AG20443 (cell line): ENCODE data around the gene SHISA7.

Source experiments
- DNase-seq: peaks from one replicate; pipeline ENCODE4 v3.0.0; 2012; ENCODE audit warnings: low spot score, mixed read lengths

The SHISA7 gene

DNA sequence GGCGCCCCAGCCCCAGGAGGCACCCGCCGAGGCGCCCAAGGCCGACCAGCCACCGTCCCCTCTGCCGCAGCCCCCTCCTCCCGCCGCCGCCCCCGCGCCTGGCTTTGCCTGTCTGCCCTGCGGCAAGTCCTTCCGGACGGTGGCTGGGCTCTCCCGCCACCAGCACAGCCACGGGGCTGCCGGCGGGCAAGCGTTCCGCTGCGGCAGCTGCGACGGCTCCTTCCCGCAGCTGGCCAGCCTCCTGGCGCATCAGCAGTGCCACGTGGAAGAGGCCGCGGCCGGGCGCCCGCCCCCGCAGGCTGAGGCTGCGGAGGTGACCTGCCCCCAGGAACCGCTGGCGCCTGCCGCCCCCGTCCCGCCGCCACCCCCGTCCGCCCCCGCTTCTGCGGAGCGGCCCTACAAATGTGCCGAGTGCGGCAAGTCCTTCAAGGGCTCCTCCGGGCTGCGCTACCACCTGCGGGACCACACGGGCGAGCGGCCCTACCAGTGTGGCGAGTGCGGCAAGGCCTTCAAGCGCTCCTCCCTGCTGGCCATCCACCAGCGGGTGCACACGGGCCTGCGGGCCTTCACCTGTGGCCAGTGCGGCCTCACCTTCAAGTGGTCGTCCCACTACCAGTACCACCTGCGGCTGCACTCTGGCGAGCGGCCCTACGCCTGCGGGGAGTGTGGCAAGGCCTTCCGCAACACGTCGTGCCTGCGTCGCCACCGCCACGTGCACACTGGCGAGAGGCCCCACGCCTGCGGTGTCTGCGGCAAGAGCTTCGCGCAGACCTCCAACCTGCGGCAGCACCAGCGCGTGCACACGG is 39.3 kb upstream of the SHISA7 start:
- no peak for DNase-seq

DNA sequence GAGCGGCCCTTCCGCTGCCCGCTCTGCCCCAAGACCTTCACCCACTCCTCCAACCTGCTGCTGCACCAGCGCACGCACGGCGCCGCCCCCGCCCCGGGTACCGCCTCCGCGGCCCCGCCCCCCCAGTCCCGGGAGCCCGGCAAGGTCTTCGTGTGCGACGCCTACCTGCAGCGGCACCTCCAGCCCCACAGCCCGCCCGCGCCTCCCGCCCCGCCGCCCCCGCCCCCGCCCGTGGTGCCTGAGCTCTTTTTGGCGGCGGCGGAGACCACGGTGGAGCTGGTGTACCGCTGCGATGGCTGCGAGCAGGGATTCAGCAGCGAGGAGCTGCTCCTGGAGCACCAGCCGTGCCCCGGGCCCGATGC is 38.7 kb upstream of the SHISA7 start:
- DNase-seq: no peak

DNA sequence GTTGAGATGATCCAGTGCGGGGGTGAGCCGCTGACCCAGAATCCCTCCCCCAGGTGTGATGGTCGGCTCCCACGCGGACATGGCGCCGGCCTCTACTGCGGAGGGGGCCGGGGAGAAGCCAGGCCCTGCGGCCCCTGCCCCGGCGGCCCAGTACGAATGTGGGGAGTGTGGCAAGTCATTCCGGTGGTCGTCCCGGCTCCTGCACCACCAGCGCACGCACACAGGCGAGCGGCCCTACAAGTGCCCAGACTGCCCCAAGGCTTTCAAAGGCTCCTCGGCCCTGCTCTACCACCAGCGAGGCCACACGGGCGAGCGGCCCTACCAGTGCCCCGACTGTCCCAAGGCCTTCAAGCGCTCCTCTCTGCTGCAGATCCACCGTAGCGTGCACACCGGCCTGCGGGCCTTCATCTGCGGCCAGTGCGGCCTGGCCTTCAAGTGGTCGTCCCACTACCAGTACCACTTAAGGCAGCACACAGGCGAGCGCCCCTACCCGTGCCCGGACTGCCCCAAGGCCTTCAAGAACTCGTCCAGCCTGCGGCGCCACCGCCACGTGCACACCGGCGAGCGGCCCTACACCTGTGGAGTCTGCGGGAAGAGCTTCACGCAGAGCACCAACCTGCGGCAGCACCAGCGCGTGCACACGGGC is 38.2 kb upstream of the SHISA7 start:
- no peak for DNase-seq

DNA sequence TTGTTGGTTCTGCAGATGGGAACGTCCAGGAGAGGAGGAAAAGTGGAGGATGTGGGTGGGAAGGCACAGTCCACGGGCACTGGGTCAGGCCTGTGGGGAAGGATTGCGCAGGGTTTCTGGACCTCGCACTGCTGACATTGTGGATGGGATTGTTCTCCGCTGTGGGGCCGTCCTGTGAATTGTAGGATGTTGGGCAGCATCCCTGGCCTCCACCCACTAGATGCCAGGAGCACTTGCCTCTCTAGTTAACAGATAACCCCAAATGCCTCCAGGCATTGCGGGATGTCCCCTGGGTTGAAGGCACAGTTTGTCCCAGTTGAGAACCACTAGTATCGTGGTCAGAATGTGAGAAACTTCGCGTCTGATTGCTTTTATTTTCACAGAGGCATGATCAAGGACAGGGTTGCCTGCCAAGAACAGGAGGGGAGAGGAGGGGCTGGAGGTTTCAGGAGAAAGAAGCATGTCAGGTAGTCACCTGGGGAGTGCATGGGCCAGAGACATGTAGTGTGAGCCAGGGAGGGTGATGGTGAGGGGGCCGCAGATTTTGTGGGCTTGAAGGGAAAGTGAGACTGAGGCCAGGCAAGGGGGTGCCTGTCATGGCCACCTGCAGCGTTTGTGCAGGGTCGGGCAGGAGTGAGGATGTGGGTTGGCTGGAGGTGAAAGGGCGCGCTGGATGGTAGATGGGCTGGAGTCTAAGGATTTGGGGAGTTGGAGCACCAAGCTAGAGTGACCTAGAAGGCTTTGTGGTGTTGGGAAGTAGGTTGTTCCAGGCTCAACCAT is 36.5 kb upstream of the SHISA7 start:
- DNase-seq: no peak

DNA sequence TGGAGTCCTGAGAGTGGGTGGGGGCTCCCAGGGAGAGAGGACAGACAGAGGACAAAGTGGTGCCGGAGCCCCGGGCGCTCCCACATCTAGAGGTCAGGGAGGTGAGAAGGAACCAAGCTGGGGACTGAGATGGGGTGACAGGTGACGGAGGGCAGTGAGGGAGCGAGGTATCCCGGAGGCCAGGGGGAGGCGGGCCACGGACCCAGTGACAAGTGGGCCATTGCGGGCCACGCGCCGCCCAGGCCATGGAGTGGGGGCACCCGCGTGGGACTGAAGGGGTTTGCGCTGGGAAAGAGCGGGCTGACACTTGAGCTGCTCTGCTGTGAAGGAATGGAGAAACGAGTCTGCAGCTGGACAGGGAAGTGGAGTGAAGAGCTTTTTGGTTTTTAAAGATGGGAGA is 35.9 kb upstream of the SHISA7 start:
- no peak for DNase-seq

DNA sequence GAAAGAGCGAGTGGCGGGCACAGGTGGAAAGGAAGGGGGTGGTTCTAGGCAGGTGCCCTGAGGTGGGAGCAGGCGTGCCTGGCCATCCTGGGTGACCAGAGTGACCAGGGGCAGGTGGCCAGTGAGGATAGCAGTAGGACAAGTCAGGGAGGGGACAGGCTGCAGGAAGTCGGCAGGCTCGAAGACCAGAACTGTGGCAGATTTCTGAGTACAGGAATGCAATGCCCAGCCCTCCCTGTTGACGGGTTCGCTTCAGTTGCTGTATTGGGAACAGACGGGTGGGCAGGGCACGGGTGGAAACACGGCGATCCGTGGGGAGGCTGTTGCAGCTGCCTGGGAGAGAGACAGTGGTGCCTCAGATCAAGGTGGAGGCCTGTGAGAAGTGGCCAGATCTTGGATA is 35.3 kb upstream of the SHISA7 start:
- no peak for DNase-seq

DNA sequence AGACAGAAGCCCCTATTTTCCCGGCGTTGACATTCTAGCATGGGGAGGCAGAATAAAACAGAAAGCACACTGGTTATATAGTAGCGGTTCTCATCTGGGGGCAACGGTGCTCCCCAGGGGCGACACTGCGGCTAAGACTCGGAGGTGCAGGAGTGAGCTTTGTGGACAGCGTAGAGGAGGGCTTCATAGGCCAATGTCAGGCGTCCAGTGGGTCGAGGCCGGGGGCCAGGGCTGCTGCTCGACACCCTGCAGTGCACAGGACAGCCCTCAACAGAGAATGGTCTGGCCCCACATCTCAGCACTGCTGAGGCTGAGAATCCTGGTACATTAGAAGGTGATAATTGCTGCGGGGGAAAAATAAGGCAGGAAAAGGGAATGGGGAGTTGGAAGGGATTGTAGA is 34.8 kb upstream of the SHISA7 start:
- DNase-seq: no peak

DNA sequence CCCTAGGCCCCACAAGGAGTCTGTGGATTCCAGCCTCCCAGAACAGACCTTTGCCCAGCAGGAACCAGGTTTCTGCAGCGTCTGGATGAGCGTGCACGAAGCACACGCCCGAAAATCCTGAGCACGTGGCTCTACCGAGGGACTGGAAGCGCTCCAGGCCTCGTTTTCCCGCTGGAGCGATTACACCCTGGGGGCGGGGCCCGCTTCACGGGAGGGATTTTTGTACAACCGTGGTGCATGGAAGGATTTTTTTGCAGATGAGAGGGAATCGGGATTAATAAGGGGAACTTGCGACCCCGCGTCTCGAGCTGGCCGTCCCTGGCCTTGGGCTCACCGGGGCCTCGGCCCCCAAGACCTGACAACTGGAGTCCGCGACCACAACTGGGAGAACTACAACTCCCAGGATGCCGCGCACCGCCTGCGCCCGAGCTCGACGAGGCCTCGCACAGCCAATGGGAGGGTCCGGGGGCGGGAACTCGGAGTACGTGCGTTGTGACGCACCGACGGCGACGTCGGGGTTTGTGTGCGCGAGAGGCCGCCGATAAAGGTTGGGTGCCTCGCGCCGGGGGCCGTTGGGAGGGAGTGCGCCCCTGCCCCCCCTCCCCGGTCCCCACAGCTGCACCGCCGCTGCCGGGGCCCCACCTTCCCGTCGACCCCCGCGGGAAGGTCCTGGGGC is 33.1 kb upstream of the SHISA7 start, which contains the start of gene ZNF628:
Gene ZNF628, plus strand, starts transcription at position 518 of the 676 bp plus-strand sequence. CDS start 3,294 bp downstream, outside the sequence.
- DNase-seq: peak; percentile 97

DNA sequence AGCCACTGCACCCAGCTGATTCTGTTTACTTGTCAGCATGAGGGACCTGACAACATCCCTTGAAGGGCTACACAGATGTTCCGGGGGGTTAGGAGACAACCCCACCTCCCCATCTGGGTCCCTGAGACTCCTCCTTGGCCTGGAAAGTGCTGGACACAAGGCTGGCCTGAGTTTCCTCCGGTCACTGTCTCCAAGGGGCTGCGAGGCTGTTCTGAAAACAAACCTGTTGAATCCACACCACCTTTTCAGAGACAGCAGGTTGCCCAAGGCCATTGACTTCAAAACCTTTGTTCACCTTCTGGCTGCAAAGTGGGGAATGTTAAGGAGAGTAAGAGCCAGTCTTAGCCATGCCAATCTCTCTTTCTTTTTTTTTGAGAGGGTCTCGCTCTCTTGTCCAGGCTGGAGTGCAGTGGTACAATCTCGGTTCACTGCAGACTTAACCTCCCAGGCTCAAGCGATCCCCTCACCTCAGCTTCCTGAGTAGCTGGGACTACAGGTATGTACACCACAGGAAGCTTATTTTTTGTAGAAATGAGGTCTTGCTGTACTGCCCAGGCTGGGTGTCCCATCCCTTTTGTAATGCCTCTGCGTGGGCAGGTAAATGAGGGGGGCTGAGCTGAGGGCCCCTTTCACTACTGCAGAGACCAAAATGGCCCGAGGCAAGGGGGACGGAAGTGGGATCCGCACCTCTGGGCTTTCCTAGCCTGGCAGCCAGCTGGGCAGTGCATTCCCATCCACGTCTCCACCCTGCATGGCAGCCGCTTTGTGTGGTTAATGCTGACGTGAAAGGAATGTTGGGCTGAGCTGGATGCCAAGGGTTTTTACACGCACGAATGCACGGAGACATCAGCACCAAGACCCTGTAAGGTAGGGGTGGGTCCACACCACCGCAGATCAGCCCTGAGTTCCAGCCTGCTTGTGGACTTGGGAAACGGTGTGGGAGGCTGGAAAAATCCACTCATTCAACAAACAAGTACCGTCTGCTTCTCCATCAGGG is 31.5 kb upstream of the SHISA7 start:
- no peak for DNase-seq

DNA sequence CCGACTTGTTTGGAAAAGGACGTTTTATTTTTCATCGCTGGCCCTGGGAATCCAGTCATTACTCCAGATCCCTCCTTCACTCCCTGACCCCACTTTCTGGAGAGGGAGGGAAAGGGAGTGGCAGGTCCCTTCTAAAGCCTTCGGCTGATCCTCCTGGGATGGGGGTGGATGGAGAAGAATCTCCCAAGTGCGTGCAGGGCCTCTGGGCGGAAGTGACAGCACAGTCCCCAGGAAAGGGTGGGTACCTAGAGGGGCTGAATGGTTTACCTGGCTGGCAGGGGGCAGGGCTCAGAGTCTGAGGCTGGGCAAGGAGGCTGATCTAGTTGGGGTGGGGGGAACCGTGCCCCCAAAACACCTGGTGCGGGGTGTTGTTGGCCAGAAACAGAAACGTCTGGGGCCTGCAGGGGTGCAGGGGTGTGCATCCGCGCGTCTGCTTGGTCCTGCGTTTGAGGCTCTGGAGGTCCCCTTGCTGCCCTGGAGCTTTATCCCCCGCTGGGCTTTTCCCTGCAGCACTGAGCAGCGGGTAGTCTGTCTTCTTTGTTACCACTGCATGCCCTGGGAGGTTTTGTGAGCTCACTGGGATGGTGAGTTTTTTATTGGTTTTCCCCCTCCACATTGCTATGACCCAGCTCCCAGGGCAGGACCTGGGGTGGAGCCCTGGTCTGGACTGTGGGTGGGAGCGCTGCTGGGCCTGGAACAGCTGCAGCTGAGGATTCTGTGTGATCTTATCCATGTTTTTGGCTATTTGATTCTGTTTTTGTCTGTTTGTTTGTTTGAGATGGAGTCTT is 30.3 kb upstream of the SHISA7 start:
- no peak for DNase-seq

DNA sequence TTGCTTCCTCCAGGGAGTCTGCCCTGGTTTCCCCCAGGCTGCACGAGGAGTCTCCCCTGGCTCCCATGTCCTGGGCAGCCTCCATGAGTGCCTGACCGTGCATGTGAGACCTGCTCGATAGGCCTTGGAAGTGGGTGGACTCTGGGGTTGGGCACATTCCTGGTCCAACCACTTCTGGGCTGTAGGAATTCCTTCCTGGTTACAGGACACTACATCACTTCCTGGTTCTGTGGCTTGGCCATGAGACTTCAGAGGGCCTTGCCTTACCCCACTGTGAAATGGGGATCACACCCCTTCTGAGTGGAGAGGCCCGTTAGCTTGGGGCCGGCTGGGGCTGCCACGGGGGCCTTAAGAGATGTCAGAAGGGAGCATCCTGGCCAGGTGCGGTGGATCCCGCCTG is 29.4 kb upstream of the SHISA7 start:
- DNase-seq: peak; percentile 60

DNA sequence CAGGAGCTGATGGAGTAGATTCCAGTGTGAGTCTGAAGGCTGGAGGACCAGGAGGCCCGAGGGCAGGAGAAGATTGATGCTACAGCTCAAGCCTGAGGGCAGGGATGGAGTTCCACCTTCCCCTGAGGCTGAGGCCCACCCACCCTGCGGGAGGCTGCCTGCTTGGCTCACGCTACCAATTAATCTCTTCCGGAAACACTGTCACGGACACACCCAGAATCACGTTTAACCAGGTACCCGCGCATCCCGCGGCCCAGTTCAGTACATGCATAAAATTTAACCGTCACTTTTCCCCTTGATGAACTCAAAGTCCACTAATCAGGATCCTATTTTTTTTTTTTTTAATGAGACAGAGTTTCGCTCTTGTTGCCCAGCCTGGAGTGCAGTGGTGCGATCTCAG is 28.2 kb upstream of the SHISA7 start:
- no peak for DNase-seq

DNA sequence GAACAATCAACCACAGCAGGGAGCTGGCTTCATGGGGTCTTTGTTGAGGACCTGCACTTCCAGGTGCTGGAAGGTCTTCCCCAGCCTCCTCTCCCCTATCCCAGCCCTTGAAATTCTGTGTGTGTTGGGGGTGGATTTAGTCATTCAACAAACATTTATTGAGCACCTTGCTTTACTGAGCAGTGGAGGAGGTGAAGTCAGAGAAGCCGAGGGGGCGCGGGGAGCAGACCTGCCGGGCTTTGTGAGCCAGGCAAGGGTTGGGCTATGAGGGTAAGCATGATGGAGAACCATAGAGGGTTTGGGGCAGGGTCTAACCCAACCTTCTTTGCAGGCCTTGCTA is 24.9 kb upstream of the SHISA7 start:
- DNase-seq: no peak

DNA sequence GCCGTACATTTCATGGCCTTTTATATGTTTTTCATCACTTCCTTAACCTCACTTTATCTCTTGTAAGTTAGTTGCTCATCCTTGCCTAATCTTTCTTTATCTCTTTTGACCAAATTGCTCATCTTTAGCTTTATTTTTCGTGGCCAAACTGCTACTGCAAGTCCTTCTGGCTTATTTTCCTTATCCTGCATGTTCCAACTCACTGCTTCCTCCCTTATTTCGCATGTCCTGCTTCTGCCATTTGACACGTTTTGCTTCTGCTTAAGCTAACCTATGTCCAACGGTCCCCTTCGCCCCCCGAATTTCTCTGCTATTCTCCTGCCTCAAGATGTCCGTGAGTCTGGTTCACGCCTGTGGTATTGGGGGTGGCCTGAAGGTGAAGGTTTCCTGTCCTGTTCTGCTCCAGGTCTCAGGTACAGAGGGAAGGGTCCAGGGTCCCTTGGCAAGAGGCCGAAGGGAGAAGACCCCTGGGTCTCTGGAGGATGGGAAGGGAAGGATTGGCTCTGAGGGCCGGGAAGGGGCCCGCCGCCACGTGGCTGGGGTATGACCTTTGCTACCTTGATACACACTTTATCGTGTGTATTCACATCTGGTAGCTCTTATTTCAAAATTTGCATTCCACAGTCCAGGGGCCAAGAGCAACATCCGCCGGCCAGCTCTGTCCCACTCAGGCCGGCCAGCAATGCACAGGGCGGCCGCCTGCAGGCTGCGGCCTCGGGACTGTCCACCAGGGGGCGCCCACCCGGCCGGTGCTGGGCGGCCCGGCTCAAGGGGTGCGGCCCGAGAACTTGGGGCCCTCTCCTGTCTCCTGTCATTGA is 24.3 kb upstream of the SHISA7 start:
- peak; percentile 92 for DNase-seq

DNA sequence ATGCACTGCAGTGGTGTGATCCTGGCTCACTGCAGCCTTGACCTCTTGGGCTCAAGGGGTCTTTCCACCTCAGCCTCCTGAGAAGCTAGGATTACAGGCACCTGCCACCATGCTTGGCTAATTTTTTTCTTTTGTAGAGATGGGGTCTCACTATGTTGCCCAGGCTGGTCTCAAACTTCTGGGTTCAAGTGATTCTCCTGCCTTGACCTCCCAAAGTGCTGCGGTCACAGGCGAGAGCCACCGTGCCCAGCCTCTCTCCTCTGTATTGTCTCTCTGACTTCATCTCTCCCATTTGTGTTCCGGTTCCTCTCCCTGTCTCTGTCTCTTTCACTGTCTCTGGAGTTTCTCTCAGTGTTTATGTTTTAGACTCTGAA is 23.1 kb upstream of the SHISA7 start:
- no peak for DNase-seq

DNA sequence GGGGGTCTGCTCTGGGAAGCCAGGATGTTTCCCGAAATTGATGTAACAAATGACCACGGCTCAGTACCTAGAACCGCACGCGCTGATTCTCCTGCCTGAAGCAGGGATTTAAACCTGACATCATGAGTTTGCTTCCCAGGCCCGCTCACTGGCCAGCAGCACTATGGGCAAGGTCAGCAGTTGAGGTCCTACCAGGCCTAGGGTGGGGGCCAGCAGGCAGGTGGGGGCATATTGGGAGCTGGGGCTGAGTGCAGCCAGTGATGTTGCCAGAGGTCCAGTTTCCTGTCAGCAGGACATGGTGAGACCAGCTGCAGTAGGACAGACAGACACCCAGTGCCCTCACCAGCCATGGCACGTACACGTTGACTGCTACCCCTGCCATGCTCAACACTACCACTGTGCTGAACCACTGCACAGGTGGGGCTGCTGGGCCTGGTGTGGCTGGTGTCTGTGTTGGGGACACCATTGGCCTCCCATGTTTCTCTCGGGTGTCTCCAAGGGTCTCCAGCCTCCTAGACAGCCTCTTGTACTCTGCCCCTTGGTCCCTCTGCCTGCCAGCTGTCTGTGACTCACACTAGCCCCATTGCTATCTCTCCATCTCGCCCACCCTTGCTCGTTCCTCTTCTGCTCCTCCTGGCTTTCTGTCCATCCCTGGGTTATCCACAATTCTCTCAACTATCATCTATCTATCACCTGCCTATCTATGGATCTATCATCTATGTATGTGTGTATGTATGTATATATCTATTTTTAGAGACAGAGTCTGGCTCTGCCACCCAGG is 22.6 kb upstream of the SHISA7 start:
- no peak for DNase-seq

DNA sequence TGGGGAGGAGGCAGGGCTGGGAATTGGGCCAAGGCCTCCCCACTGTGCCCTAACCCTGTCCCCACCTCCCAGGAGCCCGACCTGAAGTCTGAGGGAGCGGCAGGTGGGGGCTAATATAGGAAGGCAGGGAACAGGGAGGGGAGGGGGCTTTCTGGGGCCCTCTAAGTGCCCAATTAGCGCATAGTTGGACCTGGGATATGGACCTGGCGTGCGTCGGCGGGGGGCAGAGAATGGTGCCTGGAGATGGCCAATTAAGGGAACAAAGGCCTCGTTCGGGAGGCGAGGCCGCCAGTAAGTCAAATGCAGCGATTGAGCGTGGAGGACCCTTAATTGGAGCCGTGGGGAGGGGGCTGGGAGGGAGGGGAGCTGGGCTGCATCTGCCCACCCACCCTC is 21.6 kb upstream of the SHISA7 start, which contains the start of gene C19orf85:
Gene C19orf85, minus strand, starts transcription at position 90 of the 393 bp plus-strand sequence. CDS start 197 bp downstream, outside the sequence.
- no peak for DNase-seq

DNA sequence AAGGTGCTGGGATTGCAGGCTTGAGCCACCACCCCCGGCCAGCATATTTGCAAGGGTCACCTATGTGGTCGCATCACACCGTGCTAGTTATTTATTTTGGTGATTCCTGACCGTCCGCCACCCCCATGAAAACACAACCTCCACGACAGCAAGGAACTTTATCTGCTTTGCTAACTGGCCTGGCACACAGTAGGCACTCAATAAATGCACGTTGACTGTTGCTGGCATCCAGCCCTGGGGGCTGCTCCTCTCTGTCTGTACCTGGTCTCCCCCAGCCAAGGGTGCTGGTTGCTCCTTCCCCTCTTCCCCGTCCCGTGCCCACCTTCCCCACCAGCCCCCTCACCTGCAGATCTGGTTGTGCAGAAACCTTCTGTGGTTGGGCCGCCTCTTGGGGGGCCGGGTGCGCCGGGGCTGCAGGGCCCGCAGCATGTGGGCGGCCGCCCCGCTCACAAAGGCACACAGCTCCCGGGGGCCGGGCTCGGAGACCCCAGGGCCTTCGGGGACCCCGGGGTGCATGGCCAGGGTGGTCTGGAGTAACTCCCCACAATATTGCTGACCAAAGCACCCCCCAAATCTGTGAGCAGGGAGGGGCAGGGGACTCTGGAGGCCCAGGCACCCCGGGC is 21.1 kb upstream of the SHISA7 start:
- DNase-seq: no peak
